H9 (cell line): ENCODE results near the gene DOHH. TPM values are rescaled to one million over a fixed set of nuclear protein-coding genes. Genes with fewer than 3 reads are reported as not detected.

ENCODE experiments used
- DNase-seq: peaks from one replicate; pipeline ENCODE4 v3.0.0-alpha.2; 2017
- H2AFZ ChIP-seq: one replicate; pipeline ENCODE4 v1.6.1; 2013; ENCODE audit warnings: mild to moderate bottlenecking, low read length, control low read depth, moderate library complexity
- H2AK5ac ChIP-seq: 2 replicates; pipeline ENCODE4 v1.6.1; 2013; ENCODE audit warnings: low read length, control low read depth, mixed read lengths; ENCODE audit not compliant: insufficient read length
- H2BK120ac ChIP-seq: one replicate; pipeline ENCODE4 v1.6.1; 2013; ENCODE audit warnings: low read depth, mild to moderate bottlenecking, low read length, control low read depth, inconsistent platforms; ENCODE audit not compliant: poor library complexity, severe bottlenecking
- H2BK12ac ChIP-seq: 2 replicates; pipeline ENCODE4 v1.6.1; 2013; ENCODE audit warnings: low read length, control low read depth, mixed read lengths, low read depth; ENCODE audit not compliant: insufficient read length
- H2BK15ac ChIP-seq: 2 replicates; pipeline ENCODE4 v1.6.1; 2013; ENCODE audit warnings: low read depth, low read length, control low read depth
- H2BK20ac ChIP-seq: one replicate; pipeline ENCODE4 v1.6.1; 2013; ENCODE audit warnings: low read depth, mild to moderate bottlenecking, low read length, control low read depth, inconsistent platforms; ENCODE audit not compliant: poor library complexity, severe bottlenecking
- H2BK5ac ChIP-seq: 2 replicates; pipeline ENCODE4 v1.6.1; 2013; ENCODE audit warnings: low read length, control low read depth, mixed read lengths; ENCODE audit not compliant: insufficient read length
- H3K14ac ChIP-seq: 2 replicates; pipeline ENCODE4 v1.6.1; 2013; ENCODE audit warnings: low read length, control low read depth; ENCODE audit not compliant: insufficient read depth
- H3K18ac ChIP-seq: 2 replicates; pipeline ENCODE4 v1.6.1; 2013; ENCODE audit warnings: low read depth, mild to moderate bottlenecking, mixed read lengths, low read length, control low read depth; ENCODE audit not compliant: insufficient read length
- H3K23ac ChIP-seq: 2 replicates; pipeline ENCODE4 v1.6.1; 2013; ENCODE audit warnings: low read length, control low read depth, mixed read lengths, low read depth; ENCODE audit not compliant: insufficient read length
- H3K23me2 ChIP-seq: 2 replicates; pipeline ENCODE4 v1.6.1; 2013; ENCODE audit warnings: low read depth, mild to moderate bottlenecking, mixed read lengths, low read length, control low read depth; ENCODE audit not compliant: insufficient read length, poor library complexity, severe bottlenecking
- H3K27ac ChIP-seq: 2 replicates; pipeline ENCODE4 v1.5.1; 2013; ENCODE audit warnings: low read length, control low read depth, mixed read lengths, low read depth; ENCODE audit not compliant: insufficient read length
- H3K27me3 ChIP-seq: 2 replicates; pipeline ENCODE4 v1.6.1; 2013; ENCODE audit warnings: low read length, control low read depth, inconsistent platforms; ENCODE audit not compliant: insufficient read depth
- H3K4ac ChIP-seq: 2 replicates; pipeline ENCODE4 v1.6.1; 2013; ENCODE audit warnings: low read depth, mild to moderate bottlenecking, control low read depth, inconsistent platforms, low read length, moderate library complexity
- H3K4me1 ChIP-seq: 2 replicates; pipeline ENCODE4 v1.6.1; 2013; ENCODE audit warnings: low read length, control low read depth, inconsistent platforms; ENCODE audit not compliant: insufficient read depth
- H3K4me2 ChIP-seq: 2 replicates; pipeline ENCODE4 v1.6.1; 2013; ENCODE audit warnings: low read length, control low read depth, mixed read lengths; ENCODE audit not compliant: insufficient read length, insufficient read depth
- H3K56ac ChIP-seq: 2 replicates; pipeline ENCODE4 v1.6.1; 2013; ENCODE audit warnings: low read depth, mild to moderate bottlenecking, mixed read lengths, low read length, control low read depth; ENCODE audit not compliant: insufficient read length
- H3K79me1 ChIP-seq: 2 replicates; pipeline ENCODE4 v1.6.1; 2013; ENCODE audit warnings: low read depth, mild to moderate bottlenecking, moderate library complexity, low read length, control low read depth, inconsistent platforms; ENCODE audit not compliant: insufficient read depth, poor library complexity, severe bottlenecking
- H3K79me2 ChIP-seq: 2 replicates; pipeline ENCODE4 v1.6.1; 2013; ENCODE audit warnings: low read length, control low read depth, inconsistent platforms; ENCODE audit not compliant: insufficient read depth
- H3K9ac ChIP-seq: 2 replicates; pipeline ENCODE4 v1.6.1; 2013; ENCODE audit warnings: low read length, control low read depth, mixed read lengths; ENCODE audit not compliant: insufficient read length; ENCODE audit errors: extremely low read depth
- H3K9me3 ChIP-seq: one replicate; pipeline ENCODE4 v1.6.1; 2013; ENCODE audit warnings: low read depth, low read length, inconsistent platforms; ENCODE audit not compliant: control insufficient read depth
- H3T11ph ChIP-seq: one replicate; pipeline ENCODE4 v1.6.1; 2013; ENCODE audit warnings: mild to moderate bottlenecking, low read length, control low read depth, inconsistent platforms
- H4K20me1 ChIP-seq: one replicate; pipeline ENCODE4 v1.6.1; 2013; ENCODE audit not compliant: control insufficient read depth, insufficient read length, insufficient read depth
- H4K5ac ChIP-seq: 2 replicates; pipeline ENCODE4 v1.6.1; 2013; ENCODE audit warnings: low read depth, mild to moderate bottlenecking, mixed read lengths, low read length, control low read depth; ENCODE audit not compliant: insufficient read length
- H4K8ac ChIP-seq: replicated peaks from 2 replicates; pipeline ENCODE4 v1.6.1; 2013; ENCODE audit warnings: low read length, control low read depth, mixed read lengths, low read depth; ENCODE audit not compliant: insufficient read length
- H4K91ac ChIP-seq: 2 replicates; pipeline ENCODE4 v1.6.1; 2013; ENCODE audit warnings: low read depth, mild to moderate bottlenecking, moderate library complexity, mixed read lengths, low read length, control low read depth; ENCODE audit not compliant: insufficient read length
- H3K27ac Mint-ChIP-seq, 3 experiments: 2 replicates in 2 of 3; 3 replicates in 1 of 3; pipeline ENCODE4 v1.8.0; 2020 to 2021; ENCODE audit warnings: mixed read lengths in 3 of 3, mild to moderate bottlenecking in 1 of 3, moderate library complexity in 1 of 3
- H3K27me3 Mint-ChIP-seq: 2 replicates; pipeline ENCODE4 v1.8.0; 2021; ENCODE audit warnings: low read depth, mild to moderate bottlenecking, moderate library complexity, mixed read lengths
- H3K36me3 Mint-ChIP-seq, 3 experiments: 2 replicates in 2 of 3; 3 replicates in 1 of 3; pipeline ENCODE4 v1.8.0; 2020 to 2021; ENCODE audit warnings: low read depth in 3 of 3, mixed read lengths in 3 of 3; ENCODE audit not compliant: insufficient read depth in 1 of 3
- H3K4me1 Mint-ChIP-seq, 2 experiments: 2 replicates each; pipeline ENCODE4 v1.8.0; 2020; ENCODE audit warnings: mixed read lengths in 2 of 2
- H3K4me3 Mint-ChIP-seq, 2 experiments: 2 replicates in 1 of 2; 3 replicates in 1 of 2; pipeline ENCODE4 v1.8.0; 2020 to 2021; ENCODE audit warnings: mild to moderate bottlenecking in 2 of 2, mixed read lengths in 2 of 2, moderate library complexity in 1 of 2
- H3K9me3 Mint-ChIP-seq, 2 experiments: 2 replicates in 1 of 2; 3 replicates in 1 of 2; pipeline ENCODE4 v1.8.0; 2020; ENCODE audit warnings: mild to moderate bottlenecking in 2 of 2, mixed read lengths in 2 of 2, moderate library complexity in 1 of 2
- WGBS: extraction: QIAGEN DNeasy Blood & Tissue Kit; methylation state at CpG from one replicate; pipeline ENCODE4 v1.1.7; 2013; ENCODE audit warnings: missing lambda C conversion rate, low lambda C conversion rate, mixed read lengths; ENCODE audit not compliant: insufficient read length; ENCODE audit errors: extremely low coverage; 5-methylcytosine and 5-hydroxymethylcytosine counted together
- total RNA-seq: library from RNA; stranded (reverse); gene quantifications from 2 replicates; pipeline ENCODE4 v1.2.1, GENCODE V29; 2021
- TF ChIP-seq, protein P1 (sequence below): fragments of 200-600 bp; sonication (generic); conservative IDR thresholded peaks from 3 replicates; pipeline ENCODE4 v1.8.0; 2021; ENCODE audit warnings: antibody characterized with exemption, mild to moderate bottlenecking

The DOHH gene
- total RNA-seq, 1 experiment from 2014 or later, result 16.5 TPM

DNA sequence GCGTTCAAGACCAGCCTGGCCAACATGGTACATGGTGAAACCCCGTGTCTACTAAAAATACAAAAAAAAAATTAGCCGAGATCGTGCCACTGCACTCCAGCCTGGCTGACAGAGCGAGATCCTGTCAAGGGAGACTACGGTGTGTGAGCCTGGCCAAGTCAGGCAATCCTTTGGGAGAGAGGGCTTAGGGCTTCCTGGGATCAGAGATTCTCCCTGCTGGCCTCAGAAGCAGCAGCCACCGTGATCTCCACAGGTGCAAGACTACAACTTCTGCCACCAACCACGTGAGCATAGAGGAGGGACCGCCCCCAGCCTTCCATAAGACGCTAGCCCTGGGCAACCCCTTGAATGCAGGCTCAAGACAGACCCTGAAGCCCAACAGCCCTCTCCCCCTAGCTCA is 49.3 kb upstream of the DOHH start:
- no peak overlapping the region for H3K4me2 ChIP-seq
- no peaks in the 10 kb centered on the region for H4K20me1 ChIP-seq
- H3K4ac ChIP-seq, result no peak overlapping the region
- H2BK15ac ChIP-seq, result no peak overlapping the region
- no peak overlapping the region for H3K56ac ChIP-seq
- H2AK5ac ChIP-seq, result no peak overlapping the region
- no peaks in the 10 kb centered on the region for H3K79me2 ChIP-seq
- H3K79me1 ChIP-seq, result no peaks in the 10 kb centered on the region
- H3K23ac ChIP-seq, result no peak overlapping the region
- no peak overlapping the region for H2BK5ac ChIP-seq
- no peak overlapping the region for H3K27ac Mint-ChIP-seq
- no CpG with 5 or more reads among the region's 10 CpGs for WGBS
- H3K27ac ChIP-seq, result no peak overlapping the region
- H2AFZ ChIP-seq, result no peak overlapping the region
- no peaks in the 10 kb centered on the region for H3K9me3 ChIP-seq
- no peak overlapping the region for H3K18ac ChIP-seq
- H4K5ac ChIP-seq, result no peak overlapping the region
- no peak overlapping the region for H2BK12ac ChIP-seq
- peaks cover 2 to 3% of the 10 kb centered on the region in 2 experiments; a peak in 1 of 4 replicates for H3K4me1 Mint-ChIP-seq
- no peak overlapping the region for H4K8ac ChIP-seq
- no peak overlapping the region for H3K4me3 Mint-ChIP-seq
- no peaks in the 10 kb centered on the region for H3K27me3 ChIP-seq
- no peak overlapping the region for H2BK120ac ChIP-seq
- H3K4me1 ChIP-seq, result no peaks in the 10 kb centered on the region
- no peak for DNase-seq
- H3K9ac ChIP-seq, result no peak overlapping the region
- TF ChIP-seq, protein P1, sequence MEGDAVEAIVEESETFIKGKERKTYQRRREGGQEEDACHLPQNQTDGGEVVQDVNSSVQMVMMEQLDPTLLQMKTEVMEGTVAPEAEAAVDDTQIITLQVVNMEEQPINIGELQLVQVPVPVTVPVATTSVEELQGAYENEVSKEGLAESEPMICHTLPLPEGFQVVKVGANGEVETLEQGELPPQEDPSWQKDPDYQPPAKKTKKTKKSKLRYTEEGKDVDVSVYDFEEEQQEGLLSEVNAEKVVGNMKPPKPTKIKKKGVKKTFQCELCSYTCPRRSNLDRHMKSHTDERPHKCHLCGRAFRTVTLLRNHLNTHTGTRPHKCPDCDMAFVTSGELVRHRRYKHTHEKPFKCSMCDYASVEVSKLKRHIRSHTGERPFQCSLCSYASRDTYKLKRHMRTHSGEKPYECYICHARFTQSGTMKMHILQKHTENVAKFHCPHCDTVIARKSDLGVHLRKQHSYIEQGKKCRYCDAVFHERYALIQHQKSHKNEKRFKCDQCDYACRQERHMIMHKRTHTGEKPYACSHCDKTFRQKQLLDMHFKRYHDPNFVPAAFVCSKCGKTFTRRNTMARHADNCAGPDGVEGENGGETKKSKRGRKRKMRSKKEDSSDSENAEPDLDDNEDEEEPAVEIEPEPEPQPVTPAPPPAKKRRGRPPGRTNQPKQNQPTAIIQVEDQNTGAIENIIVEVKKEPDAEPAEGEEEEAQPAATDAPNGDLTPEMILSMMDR, result no peak
- no peaks in the 10 kb centered on the region for H3K9me3 Mint-ChIP-seq
- no peak overlapping the region for H3K14ac ChIP-seq
- no peaks in the 10 kb centered on the region for H3K23me2 ChIP-seq
- H3K27me3 Mint-ChIP-seq, result no peaks in the 10 kb centered on the region; the same call in 1 of the 2 replicates
- H3T11ph ChIP-seq, result no peak overlapping the region
- no peak overlapping the region for H2BK20ac ChIP-seq
- peaks cover 4 to 13% (median 12%) of the 10 kb centered on the region in 3 experiments; a peak in 6 of 7 replicates for H3K36me3 Mint-ChIP-seq
- H4K91ac ChIP-seq, result no peak overlapping the region
